Measurements from ENCODE around the gene CCDC51. TPM values are rescaled to one million over a fixed set of nuclear protein-coding genes. Genes with fewer than 3 reads are reported as not detected.

The CCDC51 gene
- total and polyA plus RNA-seq, 2 of the 13 experiments (the other 11 are each of a cell fraction or from before 2014, with no cell fraction given): 18.1 to 29.4 TPM

DNA sequence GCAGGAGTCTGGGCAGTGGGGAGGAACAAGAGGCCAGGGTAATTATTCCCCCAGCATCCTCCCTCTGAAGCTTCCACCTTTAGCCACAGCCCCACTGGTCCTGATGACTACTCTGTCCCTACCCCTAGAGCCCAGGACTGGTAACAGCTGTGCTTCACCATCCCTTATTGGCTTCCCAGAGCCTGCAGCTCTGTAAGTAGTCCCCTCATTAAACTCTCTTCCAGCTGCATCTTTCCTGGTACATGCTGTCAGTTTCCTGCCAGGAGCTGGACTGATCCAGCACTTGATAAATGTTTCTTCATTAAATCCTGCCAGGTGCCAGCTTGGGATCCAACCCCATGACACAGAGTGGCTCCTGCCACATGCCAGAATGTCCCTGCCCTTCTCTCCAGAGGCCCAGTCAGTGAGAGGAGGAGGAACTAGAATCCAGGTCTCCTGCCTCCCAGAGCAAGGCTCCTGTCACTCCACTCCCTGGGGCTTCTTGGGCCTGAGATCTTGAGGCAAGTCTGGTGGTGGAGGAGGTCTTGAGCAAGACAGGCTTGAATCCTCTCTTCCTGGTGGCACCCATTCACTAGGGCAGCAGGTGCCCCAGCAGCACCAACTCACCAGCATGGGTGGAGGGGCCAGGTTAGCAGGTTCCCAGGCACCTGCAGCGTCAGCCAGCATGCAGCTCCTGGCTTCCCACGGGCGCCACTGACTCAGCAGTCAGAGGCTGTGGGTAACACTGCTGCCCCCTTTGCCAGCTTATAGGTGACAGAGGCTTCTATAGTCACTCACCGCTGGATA lies 40.3 kb downstream of the CCDC51 start (continued):
- TF ChIP-seq, protein P1, sequence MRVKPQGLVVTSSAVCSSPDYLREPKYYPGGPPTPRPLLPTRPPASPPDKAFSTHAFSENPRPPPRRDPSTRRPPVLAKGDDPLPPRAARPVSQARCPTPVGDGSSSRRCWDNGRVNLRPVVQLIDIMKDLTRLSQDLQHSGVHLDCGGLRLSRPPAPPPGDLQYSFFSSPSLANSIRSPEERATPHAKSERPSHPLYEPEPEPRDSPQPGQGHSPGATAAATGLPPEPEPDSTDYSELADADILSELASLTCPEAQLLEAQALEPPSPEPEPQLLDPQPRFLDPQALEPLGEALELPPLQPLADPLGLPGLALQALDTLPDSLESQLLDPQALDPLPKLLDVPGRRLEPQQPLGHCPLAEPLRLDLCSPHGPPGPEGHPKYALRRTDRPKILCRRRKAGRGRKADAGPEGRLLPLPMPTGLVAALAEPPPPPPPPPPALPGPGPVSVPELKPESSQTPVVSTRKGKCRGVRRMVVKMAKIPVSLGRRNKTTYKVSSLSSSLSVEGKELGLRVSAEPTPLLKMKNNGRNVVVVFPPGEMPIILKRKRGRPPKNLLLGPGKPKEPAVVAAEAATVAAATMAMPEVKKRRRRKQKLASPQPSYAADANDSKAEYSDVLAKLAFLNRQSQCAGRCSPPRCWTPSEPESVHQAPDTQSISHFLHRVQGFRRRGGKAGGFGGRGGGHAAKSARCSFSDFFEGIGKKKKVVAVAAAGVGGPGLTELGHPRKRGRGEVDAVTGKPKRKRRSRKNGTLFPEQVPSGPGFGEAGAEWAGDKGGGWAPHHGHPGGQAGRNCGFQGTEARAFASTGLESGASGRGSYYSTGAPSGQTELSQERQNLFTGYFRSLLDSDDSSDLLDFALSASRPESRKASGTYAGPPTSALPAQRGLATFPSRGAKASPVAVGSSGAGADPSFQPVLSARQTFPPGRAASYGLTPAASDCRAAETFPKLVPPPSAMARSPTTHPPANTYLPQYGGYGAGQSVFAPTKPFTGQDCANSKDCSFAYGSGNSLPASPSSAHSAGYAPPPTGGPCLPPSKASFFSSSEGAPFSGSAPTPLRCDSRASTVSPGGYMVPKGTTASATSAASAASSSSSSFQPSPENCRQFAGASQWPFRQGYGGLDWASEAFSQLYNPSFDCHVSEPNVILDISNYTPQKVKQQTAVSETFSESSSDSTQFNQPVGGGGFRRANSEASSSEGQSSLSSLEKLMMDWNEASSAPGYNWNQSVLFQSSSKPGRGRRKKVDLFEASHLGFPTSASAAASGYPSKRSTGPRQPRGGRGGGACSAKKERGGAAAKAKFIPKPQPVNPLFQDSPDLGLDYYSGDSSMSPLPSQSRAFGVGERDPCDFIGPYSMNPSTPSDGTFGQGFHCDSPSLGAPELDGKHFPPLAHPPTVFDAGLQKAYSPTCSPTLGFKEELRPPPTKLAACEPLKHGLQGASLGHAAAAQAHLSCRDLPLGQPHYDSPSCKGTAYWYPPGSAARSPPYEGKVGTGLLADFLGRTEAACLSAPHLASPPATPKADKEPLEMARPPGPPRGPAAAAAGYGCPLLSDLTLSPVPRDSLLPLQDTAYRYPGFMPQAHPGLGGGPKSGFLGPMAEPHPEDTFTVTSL (CRISPR knock-in tag; IDR thresholded peaks at IDR 0.05; ENCODE audit: borderline replicate concordance): no peak
- TF ChIP-seq POLR2A (IDR thresholded peaks at IDR 0.05; ENCODE audit: insufficient read depth in 1 of 2, low read depth in 2 of 2, low read length in 2 of 2): peak in 1 of 2 experiments; percentile 59; a peak in 2 of 4 replicates
- no peak for TF ChIP-seq ZNF576 (CRISPR knock-in tag; IDR thresholded peaks at IDR 0.05)
- no peak for TF ChIP-seq ZNF558 (CRISPR knock-in tag; IDR thresholded peaks at IDR 0.05; ENCODE audit: borderline replicate concordance)
- TF ChIP-seq, protein P2, sequence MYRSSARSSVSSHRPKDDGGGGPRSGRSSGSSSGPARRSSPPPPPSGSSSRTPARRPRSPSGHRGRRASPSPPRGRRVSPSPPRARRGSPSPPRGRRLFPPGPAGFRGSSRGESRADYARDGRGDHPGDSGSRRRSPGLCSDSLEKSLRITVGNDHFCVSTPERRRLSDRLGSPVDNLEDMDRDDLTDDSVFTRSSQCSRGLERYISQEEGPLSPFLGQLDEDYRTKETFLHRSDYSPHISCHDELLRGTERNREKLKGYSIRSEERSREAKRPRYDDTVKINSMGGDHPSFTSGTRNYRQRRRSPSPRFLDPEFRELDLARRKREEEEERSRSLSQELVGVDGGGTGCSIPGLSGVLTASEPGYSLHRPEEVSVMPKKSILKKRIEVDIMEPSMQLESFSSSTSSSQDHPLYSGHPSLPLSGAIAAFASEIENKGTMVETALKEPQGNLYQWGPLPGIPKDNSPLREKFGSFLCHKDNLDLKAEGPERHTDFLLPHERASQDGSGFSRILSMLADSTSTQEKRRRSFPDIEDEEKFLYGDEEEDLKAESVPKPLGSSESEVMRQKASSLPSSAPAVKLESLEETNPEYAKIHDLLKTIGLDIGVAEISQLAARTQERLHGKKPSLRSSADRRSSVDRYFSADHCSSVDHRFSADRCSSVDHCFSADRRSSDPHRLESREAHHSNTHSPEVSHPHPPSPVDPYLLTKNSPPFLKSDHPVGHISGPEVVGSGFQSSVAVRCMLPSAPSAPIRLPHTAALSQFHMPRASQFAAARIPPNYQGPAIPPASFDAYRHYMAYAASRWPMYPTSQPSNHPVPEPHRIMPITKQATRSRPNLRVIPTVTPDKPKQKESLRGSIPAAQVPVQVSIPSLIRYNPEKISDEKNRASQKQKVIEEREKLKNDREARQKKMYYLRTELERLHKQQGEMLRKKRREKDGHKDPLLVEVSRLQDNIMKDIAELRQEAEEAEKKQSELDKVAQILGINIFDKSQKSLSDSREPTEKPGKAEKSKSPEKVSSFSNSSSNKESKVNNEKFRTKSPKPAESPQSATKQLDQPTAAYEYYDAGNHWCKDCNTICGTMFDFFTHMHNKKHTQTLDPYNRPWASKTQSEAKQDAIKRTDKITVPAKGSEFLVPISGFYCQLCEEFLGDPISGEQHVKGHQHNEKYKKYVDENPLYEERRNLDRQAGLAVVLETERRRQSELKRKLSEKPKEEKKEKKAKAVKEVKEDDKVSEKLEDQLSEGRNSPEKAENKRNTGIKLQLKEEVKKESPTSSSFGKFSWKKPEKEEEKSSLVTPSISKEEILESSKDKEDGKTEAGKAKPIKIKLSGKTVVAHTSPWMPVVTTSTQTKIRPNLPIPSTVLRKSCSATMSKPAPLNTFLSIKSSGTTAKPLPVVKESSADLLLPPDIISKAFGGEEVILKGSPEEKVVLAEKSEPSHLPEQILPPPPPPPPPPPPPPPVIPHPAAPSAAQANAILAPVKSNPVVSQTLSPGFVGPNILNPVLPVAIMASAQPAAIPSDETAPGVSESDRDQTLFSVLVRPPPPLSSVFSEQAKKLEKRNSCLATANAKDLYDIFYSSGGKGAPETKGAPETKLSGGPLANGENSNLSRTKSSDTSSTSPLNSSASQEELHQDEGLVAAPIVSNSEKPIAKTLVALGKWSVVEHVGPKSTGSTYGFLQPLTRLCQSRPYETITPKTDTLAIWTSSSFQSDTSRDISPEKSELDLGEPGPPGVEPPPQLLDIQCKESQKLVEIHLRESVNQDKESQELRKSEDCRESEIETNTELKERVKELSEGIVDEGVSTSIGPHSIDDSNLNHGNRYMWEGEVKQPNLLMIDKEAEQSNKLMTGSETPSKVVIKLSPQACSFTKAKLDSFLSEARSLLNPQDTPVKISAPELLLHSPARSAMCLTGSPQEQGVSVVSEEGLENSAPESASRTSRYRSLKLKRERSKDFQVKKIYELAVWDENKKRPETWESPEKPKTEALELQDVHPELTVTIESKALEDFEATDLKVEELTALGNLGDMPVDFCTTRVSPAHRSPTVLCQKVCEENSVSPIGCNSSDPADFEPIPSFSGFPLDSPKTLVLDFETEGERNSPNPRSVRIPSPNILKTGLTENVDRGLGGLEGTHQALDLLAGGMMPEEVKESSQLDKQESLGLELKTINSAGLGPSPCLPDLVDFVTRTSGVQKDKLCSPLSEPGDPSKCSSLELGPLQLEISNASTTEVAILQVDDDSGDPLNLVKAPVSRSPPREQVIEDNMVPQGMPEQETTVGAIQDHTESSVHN (CRISPR knock-in tag; IDR thresholded peaks at IDR 0.05): no peak
- 0 out of 2 replicates have a peak, but pooled peaks have one; percentile 44 for TF ChIP-seq KDM5B (CRISPR knock-in tag; IDR thresholded peaks at IDR 0.05; ENCODE audit: borderline replicate concordance)
- TF ChIP-seq GTF2F1 (IDR thresholded peaks at IDR 0.05; ENCODE audit: low read length): no peak
- no peak for TF ChIP-seq GLMP (CRISPR knock-in tag; IDR thresholded peaks at IDR 0.05; ENCODE audit: borderline replicate concordance)
- no peak for TF ChIP-seq MBNL3 (CRISPR knock-in tag; conservative IDR thresholded peaks at IDR 0.05)
- TF ChIP-seq SAFB2 (CRISPR knock-in tag; IDR thresholded peaks at IDR 0.05; ENCODE audit: borderline replicate concordance, low read depth): 0 out of 2 replicates have a peak, but pooled peaks have one; percentile 10
- 0 out of 2 replicates have a peak, but pooled peaks have one; percentile 30 for TF ChIP-seq FIP1L1 (IDR thresholded peaks at IDR 0.05; ENCODE audit: borderline replicate concordance, insufficient read depth, low read depth, low read length)
- no peak for TF ChIP-seq SALL2 (CRISPR knock-in tag; IDR thresholded peaks at IDR 0.05)

Data from HepG2 (cell line).